ENCODE results near the gene CCL19.

- TF ChIP-seq, protein P1, sequence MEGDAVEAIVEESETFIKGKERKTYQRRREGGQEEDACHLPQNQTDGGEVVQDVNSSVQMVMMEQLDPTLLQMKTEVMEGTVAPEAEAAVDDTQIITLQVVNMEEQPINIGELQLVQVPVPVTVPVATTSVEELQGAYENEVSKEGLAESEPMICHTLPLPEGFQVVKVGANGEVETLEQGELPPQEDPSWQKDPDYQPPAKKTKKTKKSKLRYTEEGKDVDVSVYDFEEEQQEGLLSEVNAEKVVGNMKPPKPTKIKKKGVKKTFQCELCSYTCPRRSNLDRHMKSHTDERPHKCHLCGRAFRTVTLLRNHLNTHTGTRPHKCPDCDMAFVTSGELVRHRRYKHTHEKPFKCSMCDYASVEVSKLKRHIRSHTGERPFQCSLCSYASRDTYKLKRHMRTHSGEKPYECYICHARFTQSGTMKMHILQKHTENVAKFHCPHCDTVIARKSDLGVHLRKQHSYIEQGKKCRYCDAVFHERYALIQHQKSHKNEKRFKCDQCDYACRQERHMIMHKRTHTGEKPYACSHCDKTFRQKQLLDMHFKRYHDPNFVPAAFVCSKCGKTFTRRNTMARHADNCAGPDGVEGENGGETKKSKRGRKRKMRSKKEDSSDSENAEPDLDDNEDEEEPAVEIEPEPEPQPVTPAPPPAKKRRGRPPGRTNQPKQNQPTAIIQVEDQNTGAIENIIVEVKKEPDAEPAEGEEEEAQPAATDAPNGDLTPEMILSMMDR (IDR thresholded peaks at IDR 0.05 in 8 of 11, conservative IDR thresholded peaks at IDR 0.05 in 3 of 11): no peak
- TF ChIP-seq POLR2A (IDR thresholded peaks at IDR 0.05) (no peak), POLR2AphosphoS5 (IDR thresholded peaks at IDR 0.05) (no peak)
These were observed 41.4 kb upstream of the CCL19 start for GRCh38 chr9:34732478-34732877.

Measured in spleen (tissue), 7 donors.